ENCODE data around the gene FBXO34. TPM values are rescaled to one million over a fixed set of nuclear protein-coding genes. Genes with fewer than 3 reads are reported as not detected.

FBXO34 gene
- total and polyA plus RNA-seq, 7 donors: 6.1 to 57.4 (median 25.8) TPM

DNA sequence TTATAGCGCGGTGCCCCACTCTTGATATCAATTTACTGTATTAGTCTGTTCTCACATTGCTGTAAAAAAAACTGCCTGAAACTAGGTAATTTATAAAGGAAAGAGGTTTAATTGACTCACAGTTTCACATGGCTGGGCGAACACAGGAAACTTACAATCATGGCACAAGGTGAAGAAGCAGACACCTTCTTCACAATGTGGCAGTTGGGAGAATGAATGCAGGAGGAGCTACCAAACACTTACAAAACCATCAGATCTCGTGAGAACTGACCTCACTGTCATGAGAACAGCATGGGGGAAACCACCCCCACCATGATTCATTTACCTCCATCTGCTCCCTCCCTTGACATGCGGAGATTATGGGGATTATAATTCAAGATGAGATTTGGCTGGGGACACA is 42.3 kb downstream of the FBXO34 start:
- H3K9me3 ChIP-seq: no peaks in the 10 kb centered on the region
- intact Hi-C loops (cut with DNase I): loop anchor here (5.0 kb wide), 2 partner anchors 34 to 36 kb away; no protein-coding TSS in a partner anchor
- no peak overlapping the region for H3K27ac ChIP-seq
- TF ChIP-seq, protein P1, sequence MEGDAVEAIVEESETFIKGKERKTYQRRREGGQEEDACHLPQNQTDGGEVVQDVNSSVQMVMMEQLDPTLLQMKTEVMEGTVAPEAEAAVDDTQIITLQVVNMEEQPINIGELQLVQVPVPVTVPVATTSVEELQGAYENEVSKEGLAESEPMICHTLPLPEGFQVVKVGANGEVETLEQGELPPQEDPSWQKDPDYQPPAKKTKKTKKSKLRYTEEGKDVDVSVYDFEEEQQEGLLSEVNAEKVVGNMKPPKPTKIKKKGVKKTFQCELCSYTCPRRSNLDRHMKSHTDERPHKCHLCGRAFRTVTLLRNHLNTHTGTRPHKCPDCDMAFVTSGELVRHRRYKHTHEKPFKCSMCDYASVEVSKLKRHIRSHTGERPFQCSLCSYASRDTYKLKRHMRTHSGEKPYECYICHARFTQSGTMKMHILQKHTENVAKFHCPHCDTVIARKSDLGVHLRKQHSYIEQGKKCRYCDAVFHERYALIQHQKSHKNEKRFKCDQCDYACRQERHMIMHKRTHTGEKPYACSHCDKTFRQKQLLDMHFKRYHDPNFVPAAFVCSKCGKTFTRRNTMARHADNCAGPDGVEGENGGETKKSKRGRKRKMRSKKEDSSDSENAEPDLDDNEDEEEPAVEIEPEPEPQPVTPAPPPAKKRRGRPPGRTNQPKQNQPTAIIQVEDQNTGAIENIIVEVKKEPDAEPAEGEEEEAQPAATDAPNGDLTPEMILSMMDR (IDR thresholded peaks at IDR 0.05): no peak
- DNase-seq: no peak
- WGBS, 3 donors: 73 to 95% (median 84%) methylated on average over 5 of the region's 5 CpGs
- peaks cover 0 to 24% of the 10 kb centered on the region in 2 donors for H3K36me3 ChIP-seq (ENCODE audit: insufficient read depth in 1 of 2, low read depth in 1 of 2)
- ATAC-seq: peak in 1 of 4 donors; percentile 10
- H3K4me1 ChIP-seq: peaks cover 57% of the 10 kb centered on the region
- H3K27me3 ChIP-seq (ENCODE audit: insufficient read depth in 3 of 3, low read length in 2 of 3): no peaks in the 10 kb centered on the region
- no peak overlapping the region for H3K4me3 ChIP-seq

DNA sequence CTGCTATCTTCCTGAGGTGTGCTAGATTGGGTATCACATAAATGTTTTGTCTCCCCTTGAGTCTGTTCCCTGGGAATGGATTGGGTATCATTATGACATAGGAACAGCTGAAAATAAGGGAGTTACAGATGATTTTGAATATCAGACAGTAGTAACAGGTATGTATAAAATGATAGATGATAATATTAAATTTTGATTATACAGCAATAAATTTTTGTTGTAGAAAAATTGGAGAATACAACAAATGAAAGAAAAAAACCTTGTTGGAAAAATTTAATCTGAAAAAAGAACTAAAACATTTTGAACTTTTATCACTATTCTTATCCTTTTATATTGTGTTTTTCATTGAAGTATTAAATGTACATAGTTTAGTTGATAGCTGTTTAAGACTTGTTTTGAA is 43.2 kb downstream of the FBXO34 start:
- Histone ChIP-seq H3K27me3 (ENCODE audit: insufficient read depth in 3 of 3, low read length in 2 of 3) (no peaks in the 10 kb centered on the region), H3K4me1 (peaks cover 47% of the 10 kb centered on the region), H3K27ac (peak overlapping the region; percentile 5), H3K9me3 (no peaks in the 10 kb centered on the region), H3K4me3 (no peak overlapping the region), H3K36me3 (ENCODE audit: insufficient read depth in 1 of 2, low read depth in 1 of 2) (peaks cover 0 to 24% of the 10 kb centered on the region in 2 donors)
- peak in 1 of 4 donors; percentile 23 for ATAC-seq
- TF ChIP-seq, protein P1 (IDR thresholded peaks at IDR 0.05): no peak
- no peak for DNase-seq
- intact Hi-C loops (cut with DNase I): loop anchor here (5.0 kb wide), 2 partner anchors 33 to 37 kb away; no protein-coding TSS in a partner anchor

DNA sequence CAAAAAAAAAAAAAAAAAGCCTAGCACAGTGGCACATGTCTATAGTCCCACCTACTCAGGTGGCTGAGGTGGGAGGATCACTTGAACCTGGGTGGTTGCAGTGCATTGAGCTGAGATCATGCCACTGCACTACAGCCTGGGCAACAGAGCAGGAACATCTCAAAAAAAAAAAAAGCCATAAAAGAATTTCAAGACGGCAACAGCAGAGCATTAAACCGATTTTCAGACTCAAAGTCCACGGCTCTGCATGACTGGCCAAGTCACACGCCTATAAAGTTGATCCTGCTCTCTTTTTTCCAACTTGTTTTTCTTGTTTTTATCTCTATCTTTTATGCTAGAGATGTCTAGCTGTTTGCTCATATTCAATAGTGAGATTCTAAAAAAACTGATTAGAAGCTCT is 45.3 kb downstream of the FBXO34 start:
- Histone ChIP-seq H3K27me3 (ENCODE audit: insufficient read depth in 3 of 3, low read length in 2 of 3) (no peaks in the 10 kb centered on the region), H3K4me1 (peaks cover 33% of the 10 kb centered on the region), H3K4me3 (no peak overlapping the region), H3K27ac (no peak overlapping the region), H3K36me3 (ENCODE audit: insufficient read depth in 1 of 2, low read depth in 1 of 2) (peaks cover 4 to 30% of the 10 kb centered on the region in 2 donors), H3K9me3 (no peaks in the 10 kb centered on the region)
- intact Hi-C loops (cut with DNase I): no loop called here
- WGBS, 3 donors: 32 to 66% (median 33%) methylated on average over 4 of the region's 4 CpGs
- ATAC-seq (peak in 2 of 4 donors; percentile 27 to 36), DNase-seq (no peak)
- TF ChIP-seq, protein P1 (IDR thresholded peaks at IDR 0.05): no peak

DNA sequence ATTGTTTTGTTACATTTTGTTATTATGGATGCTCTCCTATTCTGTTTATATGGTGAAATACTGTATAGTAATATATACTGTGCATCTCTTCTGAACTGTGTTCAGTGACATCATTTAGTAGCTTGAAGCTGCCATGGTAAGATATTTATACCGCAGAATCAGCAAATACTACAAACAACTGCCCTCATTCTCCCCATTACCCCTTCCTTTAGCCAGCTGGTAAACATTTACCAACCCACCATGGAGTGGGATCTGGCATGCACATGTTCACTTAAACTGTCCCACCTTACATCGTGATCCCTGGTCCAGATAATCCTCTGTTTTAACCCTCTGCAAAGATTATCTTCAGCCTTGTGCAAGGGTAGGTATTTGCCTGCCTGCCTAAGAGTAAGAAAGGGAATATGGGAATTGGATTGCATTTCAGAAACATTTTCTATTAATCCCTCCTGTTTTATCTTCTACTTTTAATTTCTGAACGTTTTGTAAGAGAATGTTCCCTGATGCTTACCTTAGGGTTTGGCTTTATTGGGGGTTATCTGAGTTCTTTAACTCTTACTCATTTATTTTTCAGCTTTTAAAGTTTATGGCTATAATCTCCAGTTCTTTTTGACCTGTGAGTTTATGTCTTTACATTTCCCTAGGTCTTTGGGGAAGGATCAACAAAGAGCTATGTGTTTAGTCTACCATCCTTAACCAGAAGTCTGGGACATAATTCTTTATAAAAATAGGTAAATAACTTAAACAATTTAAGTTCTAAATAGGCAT is 46.5 kb downstream of the FBXO34 start:
- no peak for ATAC-seq
- H3K27me3 ChIP-seq (ENCODE audit: insufficient read depth in 3 of 3, low read length in 2 of 3): no peaks in the 10 kb centered on the region
- H3K27ac ChIP-seq: no peak overlapping the region
- peaks cover 33% of the 10 kb centered on the region for H3K4me1 ChIP-seq
- no peaks in the 10 kb centered on the region for H3K9me3 ChIP-seq
- H3K36me3 ChIP-seq (ENCODE audit: insufficient read depth in 1 of 2, low read depth in 1 of 2): peaks cover 4 to 30% of the 10 kb centered on the region in 2 donors
- intact Hi-C loops (cut with DNase I): no loop called here
- DNase-seq: no peak
- 45 to 61% (median 47%) methylated on average over 3 of the region's 3 CpGs for WGBS, 3 donors
- no peak overlapping the region for H3K4me3 ChIP-seq
- TF ChIP-seq, protein P1 (IDR thresholded peaks at IDR 0.05): no peak

Data from psoas muscle (tissue), 8 donors.